Measurements from ENCODE around the gene SYNRG. TPM values are rescaled to one million over a fixed set of nuclear protein-coding genes. Genes with fewer than 3 reads are reported as not detected.

Gene SYNRG
- polyA plus RNA-seq, 4 donors, result 36.8 to 42.3 (median 40.8) TPM

- no peak for DNase-seq (ENCODE audit: low read depth in 4 of 4, low spot score in 3 of 4)
Observed at GRCh38 chr17:37551788-37552187, 57.4 kb downstream of the SYNRG start.

- no peak for DNase-seq (ENCODE audit: low read depth in 4 of 4, low spot score in 3 of 4)
Observed at GRCh38 chr17:37547986-37548385, 61.2 kb downstream of the SYNRG start.

- DNase-seq (ENCODE audit: low read depth in 4 of 4, low spot score in 3 of 4), result no peak
Observed at GRCh38 chr17:37546302-37546701, 62.9 kb downstream of the SYNRG start.

- no peak for DNase-seq (ENCODE audit: low read depth in 4 of 4, low spot score in 3 of 4)
Observed at GRCh38 chr17:37545486-37545885, 63.7 kb downstream of the SYNRG start.

DNA sequence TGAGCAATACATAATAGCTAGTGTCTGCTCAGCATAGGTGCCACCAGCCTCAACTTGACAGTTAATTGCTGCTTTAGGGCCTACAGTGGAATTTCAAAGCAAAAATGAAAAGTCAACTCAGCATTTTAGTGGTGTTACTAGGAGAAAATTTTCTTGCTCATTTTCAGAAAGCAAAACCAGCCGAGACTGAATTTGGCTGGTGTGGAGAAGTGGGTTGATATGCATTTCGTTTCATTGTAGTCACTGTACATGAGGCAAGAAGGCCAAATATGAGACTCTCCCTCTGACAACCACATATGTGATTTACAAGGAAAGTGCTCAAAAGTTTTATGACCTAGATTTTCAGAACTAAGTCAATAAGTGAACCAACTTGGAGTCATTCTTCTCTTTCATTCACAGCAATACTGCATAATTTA is 65.6 kb downstream of the SYNRG start:
- no peak for DNase-seq (ENCODE audit: low read depth in 4 of 4, low spot score in 3 of 4)

- no peak for DNase-seq (ENCODE audit: low read depth in 4 of 4, low spot score in 3 of 4)
Observed at GRCh38 chr17:37541880-37542660, 67.1 kb downstream of the SYNRG start.

DNA sequence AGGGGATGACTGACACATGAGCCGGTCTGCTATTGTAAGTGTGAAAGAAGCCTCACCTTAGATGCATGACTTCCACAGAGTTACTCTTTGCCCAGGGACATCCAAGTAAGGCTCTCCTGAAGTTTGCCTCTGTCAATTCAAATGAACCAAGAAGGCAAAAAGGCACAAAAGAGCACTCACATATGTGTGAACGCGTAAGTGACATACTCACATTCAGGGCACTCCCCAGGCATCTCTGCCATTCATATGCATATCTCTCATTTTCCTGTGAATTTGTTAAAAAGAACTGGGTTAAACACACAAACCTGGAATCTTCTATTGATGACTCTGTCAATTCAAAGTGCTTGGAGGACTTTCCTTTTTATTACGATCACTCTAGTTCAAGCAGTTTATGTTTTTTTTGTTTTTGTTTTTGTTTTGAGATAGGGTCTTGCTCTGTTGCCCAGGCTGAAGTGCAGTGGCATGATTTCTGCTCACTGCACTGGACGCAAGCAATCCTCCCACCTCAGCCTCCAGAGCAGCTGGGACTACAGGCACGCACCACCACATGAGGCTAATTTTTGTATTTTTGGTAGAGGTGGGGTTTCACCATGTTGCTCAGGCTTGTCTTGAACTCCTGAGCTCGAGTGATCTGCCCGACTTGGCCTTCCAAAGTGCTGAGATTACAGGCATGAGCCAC is 70.1 kb downstream of the SYNRG start:
- no peak for DNase-seq (ENCODE audit: low read depth in 4 of 4, low spot score in 3 of 4)

DNA sequence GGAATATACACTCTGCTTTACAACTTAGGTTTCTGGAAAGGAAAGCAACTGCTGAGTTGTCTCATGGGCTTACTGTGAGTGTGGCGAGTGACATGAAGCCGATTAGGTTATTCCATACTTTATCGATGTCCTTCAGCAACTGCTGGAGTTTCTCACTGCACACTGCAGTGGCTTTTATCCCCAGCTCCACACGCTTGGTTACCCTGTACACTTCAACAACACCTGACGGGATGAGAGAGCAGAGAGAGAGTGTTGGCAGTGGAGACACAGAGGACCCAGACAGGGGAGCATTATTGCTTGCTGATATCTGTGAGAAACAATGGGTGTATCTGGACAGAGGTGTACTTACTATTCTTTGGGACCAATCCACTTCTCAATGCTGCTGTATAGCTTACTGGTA is 73.3 kb downstream of the SYNRG start:
- no peak for DNase-seq (ENCODE audit: low read depth in 4 of 4, low spot score in 3 of 4)

DNA sequence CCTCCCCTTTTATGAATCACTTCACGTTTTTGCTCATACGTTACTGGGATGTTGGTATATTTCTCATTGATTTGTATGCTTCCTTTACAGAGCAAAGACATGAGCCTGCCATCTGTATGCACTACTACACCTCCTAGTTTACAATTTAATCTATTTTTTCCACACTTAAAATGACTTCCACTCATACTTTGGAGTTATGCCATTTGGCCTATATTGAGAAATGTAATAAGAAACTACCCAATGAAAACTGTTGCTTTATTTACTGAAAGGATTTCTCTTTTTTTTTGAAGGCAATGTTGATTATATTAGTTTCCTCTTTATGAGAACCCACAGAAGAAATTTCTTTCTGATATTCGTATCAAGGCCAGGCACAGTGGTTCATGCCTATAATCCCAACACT is 76.5 kb downstream of the SYNRG start:
- DNase-seq (ENCODE audit: low read depth in 4 of 4, low spot score in 3 of 4), result no peak

- DNase-seq (ENCODE audit: low read depth in 4 of 4, low spot score in 3 of 4), result no peak
Observed at GRCh38 chr17:37530420-37530819, 78.8 kb downstream of the SYNRG start.

DNA sequence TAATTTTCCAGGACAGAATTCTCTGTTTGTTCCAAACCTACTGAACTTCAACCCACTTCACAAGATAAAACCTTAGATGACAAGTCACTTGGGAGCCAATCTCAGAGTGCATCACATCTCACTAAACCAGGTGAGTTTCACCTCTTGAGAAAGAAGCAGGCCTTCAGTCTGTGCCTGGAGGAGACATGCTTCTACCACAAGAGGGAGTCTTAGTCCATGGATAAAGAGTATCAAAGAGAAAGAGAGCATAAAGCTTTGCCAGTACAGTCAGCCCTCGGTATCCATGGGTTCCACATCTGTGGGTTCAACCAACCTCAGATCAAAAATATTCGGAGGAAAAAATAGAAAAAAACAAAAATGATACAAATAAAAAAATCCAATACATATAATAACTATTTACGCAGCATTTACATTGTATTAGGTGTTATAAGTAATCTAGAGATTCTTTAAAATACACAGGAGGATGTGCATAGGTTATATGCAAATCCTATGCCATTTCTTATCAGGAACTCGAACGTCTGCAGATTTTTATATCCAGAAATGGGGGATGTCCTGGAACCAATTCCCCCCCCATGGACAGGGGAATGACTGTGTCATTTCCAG is 81.9 kb downstream of the SYNRG start:
- peak; percentile 14 to 36 (median 24) for DNase-seq (ENCODE audit: low read depth in 4 of 4, low spot score in 3 of 4)

GRCh38 chr17:37523715-37524219 is 85.5 kb downstream of the SYNRG start:
- no peak for DNase-seq (ENCODE audit: low read depth in 4 of 4, low spot score in 3 of 4)

DNA sequence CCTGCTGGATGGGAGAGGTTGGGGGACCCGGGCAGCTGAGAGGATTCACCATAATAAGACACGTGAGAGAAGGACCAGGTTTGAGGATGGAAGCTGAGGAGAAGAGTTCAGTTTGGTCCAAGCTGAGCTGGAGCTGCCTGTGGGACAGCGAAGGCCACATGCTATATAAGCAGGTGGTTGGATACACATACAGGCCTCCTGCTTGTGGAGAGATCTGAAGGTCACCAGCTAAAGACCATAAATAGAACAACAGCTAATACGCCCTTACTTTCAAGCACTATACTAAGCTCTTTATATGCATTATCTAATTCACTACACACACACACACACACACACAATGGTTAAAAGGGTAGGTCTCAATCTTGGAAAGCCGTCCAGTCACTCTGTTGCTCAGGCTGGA is 87.4 kb downstream of the SYNRG start:
- DNase-seq (ENCODE audit: low read depth in 4 of 4, low spot score in 3 of 4), result no peak

DNA sequence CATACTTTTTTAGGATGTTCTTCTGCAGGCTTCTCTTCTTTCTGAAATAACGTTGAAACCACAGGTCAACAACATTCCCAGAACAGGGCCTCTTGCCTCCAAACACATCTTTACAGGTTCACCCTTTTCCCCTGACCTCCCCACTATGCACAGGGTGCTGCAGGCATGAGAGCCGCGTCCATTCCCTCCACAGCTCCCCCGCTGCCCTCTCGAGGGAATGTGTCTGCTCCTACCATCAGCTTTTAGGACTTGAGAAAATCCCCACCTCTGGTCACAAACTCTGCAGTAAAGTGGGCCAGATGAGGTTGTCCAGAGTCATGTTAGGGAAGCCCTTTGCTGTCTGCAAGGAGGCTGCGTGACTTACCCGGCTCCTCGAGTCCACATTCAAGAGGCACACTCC is 89.0 kb downstream of the SYNRG start:
- DNase-seq (ENCODE audit: low read depth in 4 of 4, low spot score in 3 of 4), result no peak

- no peak for DNase-seq (ENCODE audit: low read depth in 4 of 4, low spot score in 3 of 4)
Observed at GRCh38 chr17:37519251-37519985, 89.8 kb downstream of the SYNRG start.

GRCh38 chr17:37518826-37519225 is 90.4 kb downstream of the SYNRG start:
- no peak for DNase-seq (ENCODE audit: low read depth in 4 of 4, low spot score in 3 of 4)

GRCh38 chr17:37517881-37518280 is 91.3 kb downstream of the SYNRG start:
- no peak for DNase-seq (ENCODE audit: low read depth in 4 of 4, low spot score in 3 of 4)

GRCh38 chr17:37516127-37516571 is 93.1 kb downstream of the SYNRG start:
- DNase-seq (ENCODE audit: low read depth in 4 of 4, low spot score in 3 of 4), result no peak

GRCh38 chr17:37513711-37514110 is 95.5 kb downstream of the SYNRG start:
- no peak for DNase-seq (ENCODE audit: low read depth in 4 of 4, low spot score in 3 of 4)

GRCh38 chr17:37512442-37513068 is 96.7 kb downstream of the SYNRG start:
- DNase-seq (ENCODE audit: low read depth in 4 of 4, low spot score in 3 of 4), result no peak
